Keratinocyte (primary cell): Measurements from ENCODE around the gene FGD4. TPM values are rescaled to one million over a fixed set of nuclear protein-coding genes. Genes with fewer than 3 reads are reported as not detected.

Experiments
- DNase-seq: peaks from one replicate; pipeline ENCODE4 v3.0.0-alpha.2; 2011; ENCODE audit warnings: low read depth, missing footprints, low spot score
- FAIRE-seq: peaks from 2 replicates; lab custom pipeline; 2011; peaks lifted over from hg19 to GRCh38; lab: Jason Lieb, UNC
- H2AFZ ChIP-seq: 2 replicates; pipeline ENCODE4 v1.6.0; 2012; ENCODE audit warnings: low read length, control low read depth, inconsistent platforms; ENCODE audit not compliant: control insufficient read depth
- H3K27ac ChIP-seq: 2 replicates; pipeline ENCODE4 v1.5.1; 2011; ENCODE audit warnings: low read length; ENCODE audit not compliant: control insufficient read depth, insufficient read depth
- H3K27me3 ChIP-seq: 3 replicates; pipeline ENCODE4 v1.6.0; 2011; ENCODE audit warnings: low read length; ENCODE audit not compliant: control insufficient read depth, insufficient read depth; ENCODE audit errors: extremely low read depth
- H3K36me3 ChIP-seq, 2 experiments: 2 replicates in 1 of 2; 3 replicates in 1 of 2; pipeline ENCODE4 v1.5.1; 2011; ENCODE audit warnings: low read length in 2 of 2, mild to moderate bottlenecking in 1 of 2; ENCODE audit not compliant: control insufficient read depth in 2 of 2, insufficient read depth in 2 of 2; ENCODE audit errors: extremely low read depth in 1 of 2
- H3K4me1 ChIP-seq: 3 replicates; pipeline ENCODE4 v1.5.1; 2011; ENCODE audit warnings: low read length; ENCODE audit not compliant: control insufficient read depth, insufficient read depth; ENCODE audit errors: extremely low read depth
- H3K4me2 ChIP-seq: 3 replicates; pipeline ENCODE4 v1.6.0; 2011; ENCODE audit warnings: low read depth, low read length; ENCODE audit not compliant: control insufficient read depth, insufficient read depth; ENCODE audit errors: extremely low read depth
- H3K4me3 ChIP-seq, 3 experiments: fragments of 200-600 bp in 1 of 3; sonication (generic) in 1 of 3; 2 replicates in 2 of 3; 3 replicates in 1 of 3; pipeline ENCODE4 v1.5.1; 2011 to 2016; ENCODE audit warnings: low read length in 3 of 3, mild to moderate bottlenecking in 3 of 3, control low read depth in 2 of 3, inconsistent platforms in 1 of 3, low read depth in 1 of 3, mixed read lengths in 1 of 3, mixed run types in 1 of 3, moderate library complexity in 1 of 3; ENCODE audit not compliant: control insufficient read depth in 2 of 3, insufficient read depth in 2 of 3; ENCODE audit errors: extremely low read depth in 1 of 3
- H3K79me2 ChIP-seq: 2 replicates; pipeline ENCODE4 v1.6.0; 2012; ENCODE audit warnings: low read length; ENCODE audit not compliant: control insufficient read depth, insufficient read depth
- H3K9ac ChIP-seq: 3 replicates; pipeline ENCODE4 v1.6.0; 2011; ENCODE audit warnings: low read length; ENCODE audit not compliant: control insufficient read depth, insufficient read depth; ENCODE audit errors: extremely low read depth
- H3K9me1 ChIP-seq: 3 replicates; pipeline ENCODE4 v1.6.0; 2011; ENCODE audit warnings: low read length; ENCODE audit not compliant: control insufficient read depth, insufficient read depth; ENCODE audit errors: extremely low read depth
- H3K9me3 ChIP-seq: 2 replicates; pipeline ENCODE4 v1.5.1; 2012; ENCODE audit warnings: low read depth, low read length; ENCODE audit not compliant: control insufficient read depth
- H4K20me1 ChIP-seq: 3 replicates; pipeline ENCODE4 v1.6.0; 2011; ENCODE audit warnings: low read length; ENCODE audit not compliant: control insufficient read depth, insufficient read depth; ENCODE audit errors: extremely low read depth
- EZH2 ChIP-seq: IDR thresholded peaks from one replicate; pipeline ENCODE4 v1.6.1; 2012; ENCODE audit warnings: inconsistent platforms, mild to moderate bottlenecking, low read length, moderate library complexity
- dilution Hi-C: fragments of 300-500 bp; cut with MboI; formaldehyde crosslinking; loops from one replicate; pipeline ENCODE4 v1.7.0; 2020; ENCODE audit warnings: low sequenced_read_pairs; ENCODE audit not compliant: extremely low pct_ligation_motif_present
- polyA plus RNA-seq, 5 experiments: library from polyadenylated mRNA; depleted of rRNA in 3 of 5; stranded (reverse) in 3 of 5; stranded (forward) in 1 of 5; unstranded in 1 of 5; fragments of >200 nt; gene quantifications; 1 replicate in 1 of 5; 2 replicates in 3 of 5; 3 replicates in 1 of 5; pipeline versions ENCODE4 v1.2.1 to v1.2.3, GENCODE V29; 2011 to 2012; ENCODE audit warnings: missing spikeins in 2 of 5, low read depth in 1 of 5, low replicate concordance in 1 of 5
- TF ChIP-seq, protein P1 (sequence below), 3 experiments: IDR thresholded peaks in 1 of 3; conservative IDR thresholded peaks in 1 of 3; optimal IDR thresholded peaks in 1 of 3; 2 replicates in 2 of 3; 3 replicates in 1 of 3; pipeline versions ENCODE3 to v1.5.1; 2011; ENCODE audit warnings: low read length in 3 of 3, mild to moderate bottlenecking in 3 of 3, moderate library complexity in 2 of 3, control low read depth in 1 of 3, inconsistent platforms in 1 of 3; ENCODE audit not compliant: insufficient read depth in 2 of 3; ENCODE audit errors: extremely low read depth in 1 of 3

FGD4 gene
- polyA plus RNA-seq, 1 donor (not counting 4 experiments of a cell fraction or from before 2014, with no cell fraction given) = 10.5 TPM

DNA sequence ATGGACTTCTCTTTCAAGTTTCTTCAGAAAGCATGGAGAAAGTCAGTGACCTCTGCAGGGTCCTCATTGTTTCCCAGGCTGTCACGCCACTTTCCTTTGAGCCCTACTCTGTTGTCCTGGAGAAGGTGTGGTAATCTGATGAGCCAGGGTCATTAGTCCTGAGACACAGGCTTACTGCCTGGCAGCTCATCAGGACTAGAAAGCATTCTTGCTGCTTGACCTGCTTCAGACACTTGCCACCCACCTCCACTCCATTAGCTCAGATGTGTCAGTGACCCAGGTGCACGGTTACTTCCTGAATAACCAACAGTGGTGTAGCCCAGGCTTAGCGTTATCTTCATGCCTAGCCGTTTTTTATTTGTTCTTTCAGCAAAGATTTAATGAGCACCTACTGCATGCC, 93.9 kb downstream of the FGD4 start:
- no peaks in the 10 kb centered on the region for H4K20me1 ChIP-seq
- no peak overlapping the region for H3K27ac ChIP-seq
- no peak overlapping the region for H2AFZ ChIP-seq
- DNase-seq (no peak), FAIRE-seq (no peak)
- no peaks in the 10 kb centered on the region for H3K27me3 ChIP-seq
- H3K9ac ChIP-seq = no peak overlapping the region
- no peaks in the 10 kb centered on the region for H3K9me3 ChIP-seq
- H3K9me1 ChIP-seq = no peaks in the 10 kb centered on the region
- no peaks in the 10 kb centered on the region for H3K36me3 ChIP-seq
- no peak overlapping the region for H3K4me3 ChIP-seq
- peaks cover 13% of the 10 kb centered on the region for H3K79me2 ChIP-seq
- no peak for TF ChIP-seq EZH2
- TF ChIP-seq, protein P1, sequence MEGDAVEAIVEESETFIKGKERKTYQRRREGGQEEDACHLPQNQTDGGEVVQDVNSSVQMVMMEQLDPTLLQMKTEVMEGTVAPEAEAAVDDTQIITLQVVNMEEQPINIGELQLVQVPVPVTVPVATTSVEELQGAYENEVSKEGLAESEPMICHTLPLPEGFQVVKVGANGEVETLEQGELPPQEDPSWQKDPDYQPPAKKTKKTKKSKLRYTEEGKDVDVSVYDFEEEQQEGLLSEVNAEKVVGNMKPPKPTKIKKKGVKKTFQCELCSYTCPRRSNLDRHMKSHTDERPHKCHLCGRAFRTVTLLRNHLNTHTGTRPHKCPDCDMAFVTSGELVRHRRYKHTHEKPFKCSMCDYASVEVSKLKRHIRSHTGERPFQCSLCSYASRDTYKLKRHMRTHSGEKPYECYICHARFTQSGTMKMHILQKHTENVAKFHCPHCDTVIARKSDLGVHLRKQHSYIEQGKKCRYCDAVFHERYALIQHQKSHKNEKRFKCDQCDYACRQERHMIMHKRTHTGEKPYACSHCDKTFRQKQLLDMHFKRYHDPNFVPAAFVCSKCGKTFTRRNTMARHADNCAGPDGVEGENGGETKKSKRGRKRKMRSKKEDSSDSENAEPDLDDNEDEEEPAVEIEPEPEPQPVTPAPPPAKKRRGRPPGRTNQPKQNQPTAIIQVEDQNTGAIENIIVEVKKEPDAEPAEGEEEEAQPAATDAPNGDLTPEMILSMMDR (optimal IDR thresholded peaks at IDR 0.05 in 1 of 3, IDR thresholded peaks at IDR 0.05 in 1 of 3, conservative IDR thresholded peaks at IDR 0.05 in 1 of 3; ENCODE audit: extremely low read depth in 1 of 3, insufficient read depth in 2 of 3, low read length in 3 of 3) = no peak
- no peak overlapping the region for H3K4me2 ChIP-seq
- dilution Hi-C loops = no loop called here
- H3K4me1 ChIP-seq = peaks cover 4% of the 10 kb centered on the region

DNA sequence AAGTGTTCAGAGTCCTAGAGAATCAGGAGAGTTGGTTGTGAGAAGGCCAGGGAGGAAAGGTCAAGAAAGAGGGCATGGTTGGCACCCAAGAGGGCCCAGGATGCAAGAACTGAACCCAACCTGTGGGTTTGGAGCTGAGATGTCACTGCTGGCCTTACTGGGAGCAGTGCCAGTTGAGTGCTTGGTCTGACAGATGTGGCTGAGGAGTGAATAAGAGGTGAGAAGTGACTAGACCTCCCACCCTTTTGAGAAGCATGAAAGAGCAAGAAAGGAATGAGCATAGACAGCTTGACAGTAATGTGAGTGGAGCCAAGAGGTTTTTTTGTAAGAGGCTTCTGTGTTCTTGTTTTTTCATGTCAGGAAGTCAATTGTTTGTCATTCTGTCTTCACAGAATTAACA, 95.3 kb downstream of the FGD4 start:
- DNase-seq (no peak), FAIRE-seq (peak; percentile 46)
- Histone ChIP-seq H3K4me1 (peaks cover 4% of the 10 kb centered on the region), H3K27me3 (no peaks in the 10 kb centered on the region), H2AFZ (no peak overlapping the region), H3K27ac (no peak overlapping the region), H3K4me2 (no peak overlapping the region), H3K4me3 (no peak overlapping the region), H4K20me1 (no peaks in the 10 kb centered on the region), H3K79me2 (peaks cover 13% of the 10 kb centered on the region), H3K9me1 (no peaks in the 10 kb centered on the region), H3K9ac (no peak overlapping the region), H3K36me3 (no peaks in the 10 kb centered on the region), H3K9me3 (no peaks in the 10 kb centered on the region)
- TF ChIP-seq EZH2 = no peak
- TF ChIP-seq, protein P1 (optimal IDR thresholded peaks at IDR 0.05 in 1 of 3, IDR thresholded peaks at IDR 0.05 in 1 of 3, conservative IDR thresholded peaks at IDR 0.05 in 1 of 3; ENCODE audit: extremely low read depth in 1 of 3, insufficient read depth in 2 of 3, low read length in 3 of 3) = no peak
- dilution Hi-C loops = no loop called here
